ENCODE results near the gene RPL41. TPM values are rescaled to one million over a fixed set of nuclear protein-coding genes. Genes with fewer than 3 reads are reported as not detected.
A peak's percentile ranks its signal among the peaks of the same experiment; 100 is the strongest.

The RPL41 gene
- total RNA-seq (2013): 5,966 TPM
- polyA plus RNA-seq: 1,000 to 10,000 TPM; 2,986 to 5,048 (median 3,308) TPM
- polyA minus RNA-seq: 2,201 and 3,449 TPM in 2 replicates
- total RNA-seq: 91.1 to 248 (median 193) reads per million in 11 experiments

DNA sequence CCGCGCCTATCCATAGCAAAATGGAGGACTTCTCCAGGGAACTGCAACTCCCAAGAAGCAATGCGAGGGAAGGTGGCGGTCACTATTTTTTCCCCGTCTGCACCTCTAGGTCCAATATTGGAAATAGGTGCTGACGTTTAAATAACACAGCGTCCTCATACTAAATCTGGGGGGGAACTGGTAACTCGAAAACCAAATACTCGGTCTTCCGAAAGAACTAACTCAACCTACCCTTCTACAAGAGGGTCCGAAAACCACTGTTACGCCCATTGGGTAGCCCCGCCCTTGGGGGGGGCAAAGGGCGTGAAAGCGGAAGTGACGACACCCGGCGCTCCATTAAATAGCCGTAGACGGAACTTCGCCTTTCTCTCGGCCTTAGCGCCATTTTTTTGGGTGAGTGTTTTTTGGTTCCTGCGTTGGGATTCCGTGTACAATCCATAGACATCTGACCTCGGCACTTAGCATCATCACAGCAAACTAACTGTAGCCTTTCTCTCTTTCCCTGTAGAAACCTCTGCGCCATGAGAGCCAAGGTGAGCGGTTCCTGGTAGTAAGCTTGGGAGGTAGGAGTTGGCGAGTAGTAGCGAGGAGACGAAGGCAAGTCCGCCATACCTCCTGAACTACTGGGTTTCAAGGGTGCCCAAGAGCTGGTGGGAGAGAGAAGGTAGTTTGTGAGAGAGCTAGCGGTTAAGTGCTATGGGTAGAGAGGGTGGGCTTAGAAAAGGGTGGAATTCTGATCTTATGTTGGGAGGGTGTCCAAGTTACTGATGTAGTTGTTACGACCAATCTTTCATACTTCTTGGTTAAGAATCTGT is at the start of gene RPL41:
TSS of gene RPL41 (plus strand) at position 367 of the 815 bp plus-strand sequence.
- Mint-ChIP-seq H3K36me3 (peaks cover 42 to 45% of the 10 kb centered on the region in 2 donors), H3K9me3 (no peaks in the 10 kb centered on the region), H3K4me3 (peak within 1 kb of the TSS; percentile 95 to 98), H3K27me3 (ENCODE audit: low read depth in 3 of 3) (no peaks in the 10 kb centered on the region), H3K4me1 (peaks cover 31% of the 10 kb centered on the region), H3K27ac (peak within 1 kb of the TSS; percentile 97 to 100 (median 99))
- peak within 1 kb of the TSS; percentile 83 for H2AFZ ChIP-seq (ENCODE audit: insufficient read depth, low read depth, low read length, poor library complexity, severe bottlenecking)
- H3K9ac ChIP-seq (ENCODE audit: insufficient read depth, low read length, poor library complexity, severe bottlenecking): peak within 1 kb of the TSS; percentile 91
- no peak for TF ChIP-seq CTCF (IDR thresholded peaks at IDR 0.05)
- peak within 1 kb of the TSS; percentile 88 to 97 (median 89) for H3K4me3 ChIP-seq (replicated peaks in 1 of 3; ENCODE audit: low read depth in 2 of 3, low read length in 3 of 3)
- peak within 1 kb of the TSS; percentile 85 for H3K4me2 ChIP-seq (replicated peaks; ENCODE audit: extremely low read depth, low read length, poor library complexity, severe bottlenecking)
- intact Hi-C loops (cut with micrococcal nuclease): loop anchor here (5.0 to 10.0 kb wide), 4 partner anchors 36 to 292 kb away; partner anchors contain the start of genes RPS26 (in 2 of the 2), DNAJC14 (in 1 of the 2), MYL6B (in 1 of the 2) and RAB5B (in 1 of the 2)
- peak; percentile 92 to 94 (median 93) for DNase-seq
- H4K20me1 ChIP-seq (ENCODE audit: insufficient read depth, low read length): peaks cover 14% of the 10 kb centered on the region
- peaks cover 34 to 38% of the 10 kb centered on the region in 2 donors for H3K36me3 ChIP-seq (replicated peaks in 1 of 2; ENCODE audit: control insufficient read depth in 1 of 2, insufficient read depth in 2 of 2, low read length in 2 of 2)
- peak within 1 kb of the TSS; percentile 90 to 98 for H3K27ac ChIP-seq (ENCODE audit: low read depth in 1 of 2, low read length in 2 of 2)
- H3K9me3 ChIP-seq (replicated peaks in 1 of 2; ENCODE audit: control insufficient read depth in 1 of 2, insufficient read depth in 1 of 2, low read length in 2 of 2): no peaks in the 10 kb centered on the region
- WGBS (ENCODE audit: insufficient coverage): 3% methylated on average over 8 of the region's 34 CpGs
- H3K27me3 ChIP-seq (ENCODE audit: control insufficient read depth in 2 of 2, insufficient read depth in 2 of 2, low read length in 2 of 2): no peaks in the 10 kb centered on the region
- H3K4me1 ChIP-seq (ENCODE audit: control insufficient read depth in 1 of 2, insufficient read depth in 2 of 2, low read length in 2 of 2): peaks cover 30 to 31% of the 10 kb centered on the region in 2 donors
- peaks cover 47% of the 10 kb centered on the region for H3K79me2 ChIP-seq (ENCODE audit: insufficient read depth, low read length)

- Histone ChIP-seq H3K9ac (ENCODE audit: insufficient read depth, low read length, poor library complexity, severe bottlenecking) (no peak overlapping the region), H3K4me2 (replicated peaks; ENCODE audit: extremely low read depth, low read length, poor library complexity, severe bottlenecking) (no peak overlapping the region), H4K20me1 (ENCODE audit: insufficient read depth, low read length) (no peaks in the 10 kb centered on the region), H3K36me3 (replicated peaks in 1 of 2; ENCODE audit: control insufficient read depth in 1 of 2, insufficient read depth in 2 of 2, low read length in 2 of 2) (no peaks in the 10 kb centered on the region), H3K4me1 (ENCODE audit: control insufficient read depth in 1 of 2, insufficient read depth in 2 of 2, low read length in 2 of 2) (no peaks in the 10 kb centered on the region), H3K27ac (ENCODE audit: low read depth in 1 of 2, low read length in 2 of 2) (no peak overlapping the region), H3K4me3 (replicated peaks in 1 of 3; ENCODE audit: low read depth in 2 of 3, low read length in 3 of 3) (no peak overlapping the region), H3K27me3 (ENCODE audit: control insufficient read depth in 2 of 2, insufficient read depth in 2 of 2, low read length in 2 of 2) (no peaks in the 10 kb centered on the region), H3K79me2 (ENCODE audit: insufficient read depth, low read length) (no peaks in the 10 kb centered on the region), H3K9me3 (replicated peaks in 1 of 2; ENCODE audit: control insufficient read depth in 1 of 2, insufficient read depth in 1 of 2, low read length in 2 of 2) (no peaks in the 10 kb centered on the region), H2AFZ (ENCODE audit: insufficient read depth, low read depth, low read length, poor library complexity, severe bottlenecking) (no peak overlapping the region)
- no peak for DNase-seq
- H3K27me3 Mint-ChIP-seq (ENCODE audit: low read depth in 3 of 3): peaks cover 2 to 7% (median 4%) of the 10 kb centered on the region in 3 donors
- peaks cover 3% of the 10 kb centered on the region for H3K4me1 Mint-ChIP-seq
- peaks cover 0 to 4% (median 0%) of the 10 kb centered on the region in 7 donors for H3K9me3 Mint-ChIP-seq
- no peak overlapping the region for H3K4me3 Mint-ChIP-seq
- H3K27ac Mint-ChIP-seq: no peak overlapping the region
- WGBS (ENCODE audit: insufficient coverage): 96% methylated on average over 4 of the region's 4 CpGs
- no peak for TF ChIP-seq CTCF (IDR thresholded peaks at IDR 0.05)
- intact Hi-C loops (cut with micrococcal nuclease): no loop called here
- H3K36me3 Mint-ChIP-seq: no peaks in the 10 kb centered on the region
Measured at GRCh38 chr12:56071648-56072047, 44.8 kb upstream of the RPL41 start.

Data from CD14-positive monocyte (primary cell).